ENCODE data around the gene LRRFIP1.

The LRRFIP1 gene

GRCh38 chr2:237717366-237718276 is 90.2 kb downstream of the LRRFIP1 start:
- intact Hi-C loops (cut with DNase I), result no loop called here
- DNase-seq, result peak in 1 of 10 donors; percentile 67

GRCh38 chr2:237718277-237718634 is 90.9 kb downstream of the LRRFIP1 start:
- DNase-seq, result no peak
- intact Hi-C loops (cut with DNase I), result no loop called here

GRCh38 chr2:237720444-237720843 is 93.1 kb downstream of the LRRFIP1 start:
- intact Hi-C loops (cut with DNase I), result no loop called here
- DNase-seq, result no peak

GRCh38 chr2:237720957-237721356 is 93.6 kb downstream of the LRRFIP1 start:
- no peak for DNase-seq

GRCh38 chr2:237721458-237721857 is 94.1 kb downstream of the LRRFIP1 start:
- DNase-seq, result no peak
- intact Hi-C loops (cut with DNase I), result no loop called here

More at GRCh38 chr2:237720957-237721356, 93.6 kb downstream of the LRRFIP1 start:
- intact Hi-C loops (cut with DNase I), result no loop called here

GRCh38 chr2:237722616-237723015 is 95.2 kb downstream of the LRRFIP1 start:
- DNase-seq, result no peak
- intact Hi-C loops (cut with DNase I), result no loop called here

GRCh38 chr2:237723023-237723422 is 95.6 kb downstream of the LRRFIP1 start:
- intact Hi-C loops (cut with DNase I), result no loop called here
- DNase-seq, result no peak

GRCh38 chr2:237723602-237724001 is 96.2 kb downstream of the LRRFIP1 start:
- intact Hi-C loops (cut with DNase I), result no loop called here
- peak in 1 of 10 donors; percentile 71 for DNase-seq

GRCh38 chr2:237724811-237725478 is 97.6 kb downstream of the LRRFIP1 start:
- peak in 1 of 10 donors; percentile 51 for DNase-seq
- intact Hi-C loops (cut with DNase I), result no loop called here

GRCh38 chr2:237725661-237726060 is 98.3 kb downstream of the LRRFIP1 start:
- intact Hi-C loops (cut with DNase I), result no loop called here
- no peak for DNase-seq

- intact Hi-C loops (cut with DNase I), result no loop called here
- DNase-seq, result no peak
Measured at GRCh38 chr2:237726401-237726830, 99.0 kb downstream of the LRRFIP1 start.

GRCh38 chr2:237727363-237727762 is 100.0 kb downstream of the LRRFIP1 start:
- peak in 1 of 10 donors; percentile 55 for DNase-seq
- intact Hi-C loops (cut with DNase I), result no loop called here

- DNase-seq, result no peak
- intact Hi-C loops (cut with DNase I), result no loop called here
Measured at GRCh38 chr2:237729681-237730475, 102.5 kb downstream of the LRRFIP1 start.

- intact Hi-C loops (cut with DNase I), result no loop called here
- no peak for DNase-seq
Measured at GRCh38 chr2:237731663-237732062, 104.3 kb downstream of the LRRFIP1 start.

- DNase-seq, result peak in 1 of 10 donors; percentile 55
- intact Hi-C loops (cut with DNase I), result no loop called here
Measured at GRCh38 chr2:237732070-237732469, 104.7 kb downstream of the LRRFIP1 start.

- intact Hi-C loops (cut with DNase I), result no loop called here
- peak in 1 of 10 donors; percentile 80 for DNase-seq
Measured at GRCh38 chr2:237732790-237733381, 105.5 kb downstream of the LRRFIP1 start.

GRCh38 chr2:237733677-237734300 is 106.4 kb downstream of the LRRFIP1 start:
- DNase-seq, result peak in 1 of 10 donors; percentile 53
- intact Hi-C loops (cut with DNase I), result no loop called here

GRCh38 chr2:237734905-237735623 is 107.7 kb downstream of the LRRFIP1 start:
- intact Hi-C loops (cut with DNase I), result no loop called here
- DNase-seq, result peak in 1 of 10 donors; percentile 75

- DNase-seq, result no peak
- intact Hi-C loops (cut with DNase I), result no loop called here
Measured at GRCh38 chr2:237735798-237736197, 108.4 kb downstream of the LRRFIP1 start.

Data from posterior cingulate gyrus (tissue), 11 donors.